HL-60/S4 treated with retinoic acid at 250 ng/mL for 4 days and 3 days (cell line): Measurements from ENCODE around the gene USP35.

ENCODE experiments used
- in situ Hi-C: fragments of 300-500 bp; cut with MboI; formaldehyde crosslinking; loops from 2 replicates; pipeline ENCODE4 v1.7.0; 2022; ENCODE audit warnings: low sequenced_read_pairs

The USP35 gene

GRCh38 chr11:78188286-78189173, at the start of gene USP35, which contains the start of gene KCTD21:
Gene USP35, plus strand, starts transcription at chr11:78188919. Its CDS starts 7,327 bp downstream, at chr11:78196246.
Gene KCTD21, minus strand, starts transcription at chr11:78188626. Its CDS starts 14,072 bp downstream, at chr11:78174554.
- in situ Hi-C loops, result no loop called here

- in situ Hi-C loops, result no loop called here
These were observed 49.0 kb upstream of the USP35 start, which contains the start of gene ALG8 for GRCh38 chr11:78139422-78140391. Gene ALG8, minus strand, starts transcription at chr11:78139626. Its CDS starts 38 bp downstream, at chr11:78139588.

- in situ Hi-C loops, result no loop called here
These were observed 48.2 kb upstream of the USP35 start for GRCh38 chr11:78140392-78141077.

GRCh38 chr11:78145511-78146025, 43.2 kb upstream of the USP35 start:
- in situ Hi-C loops, result no loop called here

GRCh38 chr11:78147807-78148206, 40.9 kb upstream of the USP35 start:
- in situ Hi-C loops, result no loop called here

GRCh38 chr11:78149646-78150045, 39.1 kb upstream of the USP35 start:
- in situ Hi-C loops, result no loop called here

- in situ Hi-C loops, result no loop called here
These were observed 38.4 kb upstream of the USP35 start for GRCh38 chr11:78150346-78150745.

- in situ Hi-C loops, result no loop called here
These were observed 38.0 kb upstream of the USP35 start for GRCh38 chr11:78150754-78151153.

GRCh38 chr11:78151804-78152203, 36.9 kb upstream of the USP35 start:
- in situ Hi-C loops, result no loop called here

GRCh38 chr11:78156127-78156844, 32.4 kb upstream of the USP35 start:
- in situ Hi-C loops, result no loop called here

GRCh38 chr11:78158987-78159652, 29.6 kb upstream of the USP35 start:
- in situ Hi-C loops, result no loop called here

- in situ Hi-C loops, result no loop called here
These were observed 28.2 kb upstream of the USP35 start for GRCh38 chr11:78160557-78160956.

GRCh38 chr11:78161346-78161745, 27.4 kb upstream of the USP35 start:
- in situ Hi-C loops, result no loop called here

- in situ Hi-C loops, result no loop called here
These were observed 26.8 kb upstream of the USP35 start for GRCh38 chr11:78161962-78162371.

- in situ Hi-C loops, result no loop called here
These were observed 24.9 kb upstream of the USP35 start for GRCh38 chr11:78163828-78164227.

GRCh38 chr11:78164471-78164870, 24.2 kb upstream of the USP35 start:
- in situ Hi-C loops, result no loop called here

- in situ Hi-C loops, result no loop called here
These were observed 21.8 kb upstream of the USP35 start for GRCh38 chr11:78166855-78167469.

- in situ Hi-C loops, result no loop called here
These were observed 19.9 kb upstream of the USP35 start for GRCh38 chr11:78168539-78169477.
